PC-9 (cell line): Measurements from ENCODE around the gene AGXT. TPM values are rescaled to one million over a fixed set of nuclear protein-coding genes. Genes with fewer than 3 reads are reported as not detected.

Experiments
- Bru-seq: library from RNA; stranded (reverse); fragments of 400-500 nt; gene quantifications from one replicate; lab custom pipeline; 2021; lab: Mats Ljungman, UMichigan
- BruChase-seq, 2 experiments: library from RNA; stranded (reverse); fragments of 400-500 nt; gene quantifications; one replicate each; lab custom pipeline; 2021; lab: Mats Ljungman, UMichigan
- BruUV-seq: library from RNA; stranded (reverse); fragments of 400-500 nt; replicated peaks from 2 replicates; lab custom pipeline; 2021; lab: Mats Ljungman, UMichigan
- CTCF ChIA-PET: fragments of 300-600 bp; sonication (Branson Sonifier 250); formaldehyde crosslinking; loops from one replicate; lab custom pipeline; 2022; ENCODE audit warnings: antibody characterized with exemption; lab: Charles Lee
- POLR2A ChIA-PET: fragments of 300-600 bp; sonication (Branson Sonifier 250); formaldehyde crosslinking; loops from one replicate; lab custom pipeline; 2022; ENCODE audit warnings: antibody characterized with exemption; ENCODE audit not compliant: unreplicated experiment; lab: Charles Lee
- DNase-seq, 2 experiments: peaks; one replicate each; pipeline versions ENCODE4 v3.0.0 to v3.0.0-alpha.2; 2015 to 2022; ENCODE audit warnings: mixed read lengths in 1 of 2
- H2AFZ ChIP-seq: fragments of 200-600 bp; sonication (generic); 2 replicates; pipeline ENCODE4 v1.8.1; 2017; ENCODE audit warnings: antibody characterized with exemption
- H3F3A ChIP-seq: fragments of 200-600 bp; sonication (generic); 2 replicates; pipeline ENCODE4 v1.8.1; 2017; ENCODE audit warnings: antibody characterized with exemption, mild to moderate bottlenecking, low read depth; ENCODE audit not compliant: insufficient read depth
- H3K27ac ChIP-seq: fragments of 200-600 bp; sonication (generic); 2 replicates; pipeline ENCODE4 v1.6.1; 2016; ENCODE audit warnings: mixed run types
- H3K27me3 ChIP-seq: fragments of 200-600 bp; sonication (generic); 2 replicates; pipeline ENCODE4 v1.6.1; 2016; ENCODE audit warnings: low read depth, mixed run types; ENCODE audit not compliant: insufficient read depth
- H3K36me3 ChIP-seq: fragments of 200-600 bp; sonication (generic); 2 replicates; pipeline ENCODE4 v1.6.1; 2016; ENCODE audit warnings: low read depth, mixed run types
- H3K4me1 ChIP-seq: fragments of 200-600 bp; sonication (generic); replicated peaks from 2 replicates; pipeline ENCODE4 v1.6.1; 2016; ENCODE audit warnings: mixed run types; ENCODE audit not compliant: insufficient read depth
- H3K4me2 ChIP-seq: fragments of 200-600 bp; sonication (generic); 2 replicates; pipeline ENCODE4 v1.6.1; 2017; ENCODE audit warnings: mixed run types
- H3K4me3 ChIP-seq: fragments of 200-600 bp; sonication (generic); 2 replicates; pipeline ENCODE4 v1.6.1; 2016; ENCODE audit warnings: mixed run types
- H3K79me2 ChIP-seq: fragments of 200-600 bp; sonication (generic); 2 replicates; pipeline ENCODE4 v1.6.1; 2017; ENCODE audit warnings: low read depth, mixed run types
- H3K9me2 ChIP-seq: fragments of 200-600 bp; sonication (generic); 2 replicates; pipeline ENCODE4 v1.8.1; 2017; ENCODE audit warnings: mild to moderate bottlenecking; ENCODE audit not compliant: insufficient read depth
- H3K9me3 ChIP-seq: fragments of 200-600 bp; sonication (generic); 2 replicates; pipeline ENCODE4 v1.8.1; 2016; ENCODE audit warnings: low read depth; ENCODE audit not compliant: insufficient read depth
- H4K20me1 ChIP-seq: fragments of 200-600 bp; sonication (generic); 2 replicates; pipeline ENCODE4 v1.8.1; 2017; ENCODE audit not compliant: insufficient read depth
- EZH2 ChIP-seq: fragments of 200-600 bp; sonication (generic); IDR thresholded peaks from 2 replicates; pipeline ENCODE4 v1.8.0; 2017; ENCODE audit warnings: antibody characterized with exemption, low read depth
- intact Hi-C: fragments of 100-400 bp; cut with micrococcal nuclease; formaldehyde crosslinking; loops from one replicate; pipeline ENCODE4 v1.10.0; 2022; ENCODE audit not compliant: unreplicated experiment
- long read RNA-seq: library from polyadenylated mRNA; stranded (forward); transcript quantifications from one replicate; pipeline ENCODE4 v2.0.0, GENCODE V29; 2022
- total RNA-seq: library from RNA; stranded (reverse); gene quantifications from 2 replicates; pipeline ENCODE4 v1.2.3, GENCODE V29; 2021
- TF ChIP-seq, protein P1 (sequence below): fragments of 200-600 bp; sonication (generic); conservative IDR thresholded peaks from 2 replicates; pipeline ENCODE4 v1.6.1; 2017; ENCODE audit warnings: mixed run types, antibody characterized with exemption, mild to moderate bottlenecking, moderate library complexity

AGXT gene
- not detected in 2 replicates for total RNA-seq
- Bru-seq, nascent RNA = not detected
- BruChase-seq, experiment 1, labeled RNA remaining after a 2-hour chase = not detected
- not detected for BruChase-seq, experiment 2, labeled RNA remaining after a 6-hour chase
- long read RNA-seq = 0 reads

DNA sequence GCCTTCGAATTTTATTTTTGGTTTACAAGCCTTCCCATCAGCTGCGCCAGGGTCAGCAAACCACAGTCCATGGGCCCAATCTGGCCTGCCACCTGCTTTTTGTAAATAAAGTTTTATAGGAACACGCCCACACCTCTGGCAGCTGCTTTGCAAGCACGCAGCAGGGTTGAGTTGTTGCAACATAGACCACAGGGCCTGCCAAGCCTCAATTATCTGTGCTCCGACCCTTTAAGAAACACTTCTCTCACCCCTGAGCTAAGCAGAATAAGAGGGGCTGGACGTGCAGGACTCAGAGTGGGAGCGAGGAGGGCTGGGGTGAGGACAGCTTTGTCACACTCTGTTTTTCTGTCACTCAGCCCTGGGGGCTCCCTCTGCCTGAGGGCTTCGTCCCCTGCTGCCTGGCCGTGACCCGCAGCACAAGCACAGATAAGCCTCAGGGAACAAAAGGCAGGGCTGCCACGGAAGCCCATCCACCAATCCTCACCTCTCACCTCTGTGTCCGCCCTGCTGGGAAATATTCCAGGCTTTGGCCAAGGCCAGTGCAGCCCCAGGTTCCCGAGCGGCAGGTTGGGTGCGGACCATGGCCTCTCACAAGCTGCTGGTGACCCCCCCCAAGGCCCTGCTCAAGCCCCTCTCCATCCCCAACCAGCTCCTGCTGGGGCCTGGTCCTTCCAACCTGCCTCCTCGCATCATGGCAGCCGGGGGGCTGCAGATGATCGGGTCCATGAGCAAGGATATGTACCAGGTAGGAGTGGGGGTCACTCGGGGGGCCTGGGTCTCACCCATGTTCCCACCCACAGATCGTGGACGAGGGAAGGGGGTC, at the start of gene AGXT:
TSS of gene AGXT (plus strand) at position 539 of the 823 bp plus-strand sequence. CDS start at position 581, 42 bp downstream.
- peaks cover 14% of the 10 kb centered on the region for H3K4me1 ChIP-seq
- no peaks in the 10 kb centered on the region for H3K36me3 ChIP-seq
- DNase-seq = peak in 1 of 2 experiments; percentile 76
- peak within 1 kb of the TSS; percentile 66 for H3K4me2 ChIP-seq
- CTCF ChIA-PET = no interaction called here
- H3K4me3 ChIP-seq = no peak within 1 kb of the TSS
- BruUV-seq = no TSS peak
- H3F3A ChIP-seq = peaks cover 5% of the 10 kb centered on the region; the same call in 1 of the 2 replicates
- POLR2A ChIA-PET = no interaction called here
- H3K27ac ChIP-seq = no peak within 1 kb of the TSS
- no peaks in the 10 kb centered on the region for H3K9me3 ChIP-seq
- no peak for TF ChIP-seq EZH2
- TF ChIP-seq, protein P1, sequence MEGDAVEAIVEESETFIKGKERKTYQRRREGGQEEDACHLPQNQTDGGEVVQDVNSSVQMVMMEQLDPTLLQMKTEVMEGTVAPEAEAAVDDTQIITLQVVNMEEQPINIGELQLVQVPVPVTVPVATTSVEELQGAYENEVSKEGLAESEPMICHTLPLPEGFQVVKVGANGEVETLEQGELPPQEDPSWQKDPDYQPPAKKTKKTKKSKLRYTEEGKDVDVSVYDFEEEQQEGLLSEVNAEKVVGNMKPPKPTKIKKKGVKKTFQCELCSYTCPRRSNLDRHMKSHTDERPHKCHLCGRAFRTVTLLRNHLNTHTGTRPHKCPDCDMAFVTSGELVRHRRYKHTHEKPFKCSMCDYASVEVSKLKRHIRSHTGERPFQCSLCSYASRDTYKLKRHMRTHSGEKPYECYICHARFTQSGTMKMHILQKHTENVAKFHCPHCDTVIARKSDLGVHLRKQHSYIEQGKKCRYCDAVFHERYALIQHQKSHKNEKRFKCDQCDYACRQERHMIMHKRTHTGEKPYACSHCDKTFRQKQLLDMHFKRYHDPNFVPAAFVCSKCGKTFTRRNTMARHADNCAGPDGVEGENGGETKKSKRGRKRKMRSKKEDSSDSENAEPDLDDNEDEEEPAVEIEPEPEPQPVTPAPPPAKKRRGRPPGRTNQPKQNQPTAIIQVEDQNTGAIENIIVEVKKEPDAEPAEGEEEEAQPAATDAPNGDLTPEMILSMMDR = no peak
- no peaks in the 10 kb centered on the region for H3K9me2 ChIP-seq
- intact Hi-C loops = no loop called here
- H4K20me1 ChIP-seq = no peaks in the 10 kb centered on the region
- H3K27me3 ChIP-seq = no peaks in the 10 kb centered on the region
- no peak within 1 kb of the TSS for H2AFZ ChIP-seq
- no peaks in the 10 kb centered on the region for H3K79me2 ChIP-seq

DNA sequence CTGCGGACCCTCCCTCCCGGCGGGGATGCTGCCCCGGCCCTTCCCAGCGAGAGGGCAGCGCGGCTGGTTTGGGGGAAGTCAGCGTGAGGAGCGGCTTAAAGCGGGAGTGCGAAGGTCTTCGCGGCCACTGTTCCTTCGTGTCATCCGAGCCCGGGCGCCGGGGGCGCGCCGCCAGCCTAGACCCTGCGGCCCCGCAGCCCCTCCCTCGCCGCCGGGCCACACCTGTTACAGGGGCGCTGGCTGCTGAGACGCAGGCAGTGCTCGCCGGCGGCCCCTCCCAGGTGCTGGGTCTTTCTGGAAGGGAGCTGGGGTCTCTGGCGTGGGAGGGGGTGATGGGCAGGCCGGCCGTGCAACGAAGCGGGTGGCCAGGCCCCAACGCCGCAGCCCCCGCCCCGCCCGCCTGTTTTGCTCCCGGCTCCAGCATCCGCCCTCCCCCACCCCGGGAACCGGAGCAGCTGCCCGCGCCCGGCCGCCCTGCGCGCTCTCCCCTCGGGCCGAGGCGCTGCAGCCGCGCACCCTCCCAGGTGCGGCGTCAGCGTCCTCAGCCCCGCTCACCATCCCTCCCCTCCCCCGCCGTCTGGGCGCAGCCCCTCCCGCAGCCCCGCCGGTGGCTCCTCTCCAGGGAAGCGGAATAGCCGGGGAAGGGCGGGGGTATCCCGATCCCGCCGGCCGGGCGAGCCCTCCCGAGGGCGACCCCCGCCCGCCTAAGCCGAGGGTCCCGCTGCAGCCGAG, 49.3 kb upstream of the AGXT start:
- Histone ChIP-seq H3F3A (no peaks in the 10 kb centered on the region), H3K27me3 (peaks cover 80% of the 10 kb centered on the region), H4K20me1 (no peaks in the 10 kb centered on the region; the same call in none of the 2 replicates), H3K27ac (no peak overlapping the region), H3K4me2 (no peak overlapping the region), H3K4me1 (no peaks in the 10 kb centered on the region), H3K4me3 (no peak overlapping the region), H3K9me3 (peaks cover 7% of the 10 kb centered on the region; the same call in 1 of the 2 replicates), H3K36me3 (no peaks in the 10 kb centered on the region), H2AFZ (no peak overlapping the region), H3K79me2 (no peaks in the 10 kb centered on the region), H3K9me2 (no peaks in the 10 kb centered on the region)
- TF ChIP-seq, protein P1 = no peak
- TF ChIP-seq EZH2 = peak; percentile 74; the same call in 1 of the 2 replicates
- intact Hi-C loops = no loop called here
- ChIA-PET CTCF (no interaction called here), POLR2A (no interaction called here)
- no TSS peak for BruUV-seq
- DNase-seq = no peak

DNA sequence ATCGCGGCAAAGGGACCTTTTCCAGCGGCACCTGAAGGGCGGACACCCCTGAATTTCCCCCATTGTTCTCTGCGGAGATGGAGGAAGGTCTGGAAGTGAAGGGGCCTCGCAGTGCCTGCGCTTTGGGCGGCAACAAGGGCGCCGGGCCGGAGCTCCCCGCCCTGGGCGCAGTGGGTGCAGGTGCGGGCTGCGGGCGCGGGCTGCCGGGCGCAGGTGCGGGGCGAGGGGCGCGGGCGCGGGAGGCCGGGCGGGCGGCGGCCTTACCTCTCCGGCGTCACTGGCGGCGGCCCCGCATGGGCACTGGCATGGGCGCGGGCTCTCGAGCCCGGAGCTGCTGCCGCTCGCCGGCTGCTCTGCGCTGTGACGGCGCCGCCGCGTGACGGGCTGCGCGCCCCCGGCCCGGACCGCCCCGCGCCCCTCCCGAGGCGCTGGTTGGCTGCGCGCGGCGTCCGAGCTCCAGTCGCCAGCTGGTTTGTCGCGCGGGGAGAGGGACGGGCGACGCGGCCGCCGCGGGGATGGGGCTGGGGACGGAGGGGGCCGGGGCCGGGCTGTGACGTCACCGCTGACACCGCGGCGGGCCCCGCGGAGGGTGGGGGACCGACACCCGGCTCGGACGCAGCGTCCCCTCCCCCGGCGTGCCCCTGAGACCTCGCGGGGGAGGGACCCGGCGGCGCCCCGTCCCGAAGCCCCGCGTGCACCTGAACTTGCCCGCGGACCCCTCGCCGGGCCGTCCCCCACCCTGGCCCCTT, 48.6 kb upstream of the AGXT start, which contains the start of gene KIF1A:
TSS of gene KIF1A (minus strand) at position 362 of the 749 bp plus-strand sequence. CDS start 22,467 bp downstream, outside the sequence.
- TF ChIP-seq EZH2 = no peak
- TF ChIP-seq, protein P1 = no peak
- Histone ChIP-seq H2AFZ (no peak within 1 kb of the TSS), H3K9me3 (peaks cover 7% of the 10 kb centered on the region; the same call in 1 of the 2 replicates), H3K36me3 (no peaks in the 10 kb centered on the region), H3K27me3 (peaks cover 81% of the 10 kb centered on the region), H3K4me3 (no peak within 1 kb of the TSS), H4K20me1 (no peaks in the 10 kb centered on the region; the same call in none of the 2 replicates), H3K4me1 (no peaks in the 10 kb centered on the region), H3K4me2 (no peak within 1 kb of the TSS), H3K9me2 (no peaks in the 10 kb centered on the region), H3F3A (no peaks in the 10 kb centered on the region), H3K79me2 (no peaks in the 10 kb centered on the region), H3K27ac (no peak within 1 kb of the TSS)
- BruUV-seq = no TSS peak
- intact Hi-C loops = no loop called here
- CTCF ChIA-PET = no interaction called here
- POLR2A ChIA-PET = no interaction called here
- DNase-seq = no peak
